ENCODE measurements around the gene MT1M.
"Not testable (repeated sequence)": the region's sequence is repeated elsewhere in the genome, so short reads cannot be mapped to it uniquely, and the experiment has no call there.

The MT1M gene

GRCh38 chr16:56609463-56609921, 23.0 kb upstream of the MT1M start:
- DNase-seq = peak; percentile 82

- DNase-seq = peak; percentile 84
Measured at GRCh38 chr16:56610017-56610608, 22.3 kb upstream of the MT1M start.

- DNase-seq = no peak
Measured at GRCh38 chr16:56610609-56611111, 21.8 kb upstream of the MT1M start.

GRCh38 chr16:56611281-56611833, 21.1 kb upstream of the MT1M start:
- DNase-seq = no peak

GRCh38 chr16:56613706-56614105, 18.8 kb upstream of the MT1M start:
- DNase-seq = no peak

GRCh38 chr16:56614549-56614991, 17.9 kb upstream of the MT1M start:
- DNase-seq = no peak

GRCh38 chr16:56615353-56615752, 17.1 kb upstream of the MT1M start:
- no peak for DNase-seq

GRCh38 chr16:56616608-56617211, 15.7 kb upstream of the MT1M start:
- DNase-seq = no peak

GRCh38 chr16:56617212-56618085, 15.0 kb upstream of the MT1M start:
- peak; percentile 84 for DNase-seq

- DNase-seq = no peak
Measured at GRCh38 chr16:56618138-56618537, 14.3 kb upstream of the MT1M start.

- DNase-seq = no peak
Measured at GRCh38 chr16:56620339-56620897, 12.0 kb upstream of the MT1M start.

- DNase-seq = not testable (repeated sequence)
Measured at GRCh38 chr16:56621665-56622445, 10.6 kb upstream of the MT1M start.

GRCh38 chr16:56623184-56623583, 9.3 kb upstream of the MT1M start:
- not testable (repeated sequence) for DNase-seq

- DNase-seq = no peak
Measured at GRCh38 chr16:56623637-56624036, 8.8 kb upstream of the MT1M start.

GRCh38 chr16:56625140-56625942, 7.1 kb upstream of the MT1M start, which contains the start of gene MT1E:
Gene MT1E (plus strand): TSS chr16:56625781. CDS start chr16:56625852, 71 bp downstream.
- DNase-seq = peak; percentile 88

- no peak for DNase-seq
Measured at GRCh38 chr16:56625943-56626654, 6.4 kb upstream of the MT1M start.

GRCh38 chr16:56626685-56627084, 5.8 kb upstream of the MT1M start:
- no peak for DNase-seq

GRCh38 chr16:56628486-56629350, 3.7 kb upstream of the MT1M start:
- no peak for DNase-seq

- no peak for DNase-seq
Measured at GRCh38 chr16:56629531-56629930, 2.9 kb upstream of the MT1M start.

Data from activated CD8-positive, alpha-beta memory T cell treated with anti-CD3 and anti-CD28 coated beads, Interleukin-2, amount 50 U/mL, for 48 hours (primary cell).